ENCODE data around the gene ABR. TPM values are rescaled to one million over a fixed set of nuclear protein-coding genes. Genes with fewer than 3 reads are reported as not detected.

ABR gene
- total and polyA plus RNA-seq, 2 of the 13 experiments (the other 11 are each of a cell fraction or from before 2014, with no cell fraction given): 12.4 to 40.4 TPM

GRCh38 chr17:980406-981291 lies 199.1 kb downstream of the ABR start (continued):
- TF ChIP-seq, protein P1, sequence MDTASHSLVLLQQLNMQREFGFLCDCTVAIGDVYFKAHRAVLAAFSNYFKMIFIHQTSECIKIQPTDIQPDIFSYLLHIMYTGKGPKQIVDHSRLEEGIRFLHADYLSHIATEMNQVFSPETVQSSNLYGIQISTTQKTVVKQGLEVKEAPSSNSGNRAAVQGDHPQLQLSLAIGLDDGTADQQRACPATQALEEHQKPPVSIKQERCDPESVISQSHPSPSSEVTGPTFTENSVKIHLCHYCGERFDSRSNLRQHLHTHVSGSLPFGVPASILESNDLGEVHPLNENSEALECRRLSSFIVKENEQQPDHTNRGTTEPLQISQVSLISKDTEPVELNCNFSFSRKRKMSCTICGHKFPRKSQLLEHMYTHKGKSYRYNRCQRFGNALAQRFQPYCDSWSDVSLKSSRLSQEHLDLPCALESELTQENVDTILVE (CRISPR knock-in tag; IDR thresholded peaks at IDR 0.05): no peak
- TF ChIP-seq, protein P2, sequence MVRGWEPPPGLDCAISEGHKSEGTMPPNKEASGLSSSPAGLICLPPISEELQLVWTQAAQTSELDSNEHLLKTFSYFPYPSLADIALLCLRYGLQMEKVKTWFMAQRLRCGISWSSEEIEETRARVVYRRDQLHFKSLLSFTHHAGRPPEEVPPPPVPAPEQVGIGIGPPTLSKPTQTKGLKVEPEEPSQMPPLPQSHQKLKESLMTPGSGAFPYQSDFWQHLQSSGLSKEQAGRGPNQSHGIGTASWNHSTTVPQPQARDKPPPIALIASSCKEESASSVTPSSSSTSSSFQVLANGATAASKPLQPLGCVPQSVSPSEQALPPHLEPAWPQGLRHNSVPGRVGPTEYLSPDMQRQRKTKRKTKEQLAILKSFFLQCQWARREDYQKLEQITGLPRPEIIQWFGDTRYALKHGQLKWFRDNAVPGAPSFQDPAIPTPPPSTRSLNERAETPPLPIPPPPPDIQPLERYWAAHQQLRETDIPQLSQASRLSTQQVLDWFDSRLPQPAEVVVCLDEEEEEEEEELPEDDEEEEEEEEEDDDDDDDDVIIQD (CRISPR knock-in tag; IDR thresholded peaks at IDR 0.05; ENCODE audit: low read depth): no peak
- peak; percentile 99 for TF ChIP-seq ZNF121 (CRISPR knock-in tag; IDR thresholded peaks at IDR 0.05)
- TF ChIP-seq, protein P3, sequence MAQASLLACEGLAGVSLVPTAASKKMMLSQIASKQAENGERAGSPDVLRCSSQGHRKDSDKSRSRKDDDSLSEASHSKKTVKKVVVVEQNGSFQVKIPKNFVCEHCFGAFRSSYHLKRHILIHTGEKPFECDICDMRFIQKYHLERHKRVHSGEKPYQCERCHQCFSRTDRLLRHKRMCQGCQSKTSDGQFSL (CRISPR knock-in tag; IDR thresholded peaks at IDR 0.05): no peak; the same call in 1 of the 2 replicates
- TF ChIP-seq HMGA1 (CRISPR knock-in tag; conservative IDR thresholded peaks at IDR 0.05): no peak
- TF ChIP-seq ZNF224 (CRISPR knock-in tag; IDR thresholded peaks at IDR 0.05): no peak
- no peak for TF ChIP-seq ZNF839 (CRISPR knock-in tag; IDR thresholded peaks at IDR 0.05; ENCODE audit: borderline replicate concordance)
- no peak for TF ChIP-seq ISL2 (CRISPR knock-in tag; IDR thresholded peaks at IDR 0.05)
- no peak for TF ChIP-seq SP2 (CRISPR knock-in tag; IDR thresholded peaks at IDR 0.05)
- no peak for TF ChIP-seq HOXA7 (CRISPR knock-in tag; IDR thresholded peaks at IDR 0.05)
- TF ChIP-seq SMC3 (IDR thresholded peaks at IDR 0.05; ENCODE audit: low read length): peak; percentile 86
- no peak for TF ChIP-seq TGIF2 (CRISPR knock-in tag; IDR thresholded peaks at IDR 0.05)
- TF ChIP-seq NFIB (CRISPR knock-in tag; IDR thresholded peaks at IDR 0.05; ENCODE audit: borderline replicate concordance): no peak
- TF ChIP-seq CHCHD3 (CRISPR knock-in tag; IDR thresholded peaks at IDR 0.05): no peak; the same call in 1 of the 2 replicates
- TF ChIP-seq ZNF142 (CRISPR knock-in tag; IDR thresholded peaks at IDR 0.05): peak; percentile 41; the same call in 1 of the 2 replicates
- no peak for TF ChIP-seq ZXDC (CRISPR knock-in tag; IDR thresholded peaks at IDR 0.05)
